HCT116 (cell line): Measurements from ENCODE around the gene CEP112. TPM values are rescaled to one million over a fixed set of nuclear protein-coding genes. Genes with fewer than 3 reads are reported as not detected.

Source experiments
- ATAC-seq: fragments of 200-7000 bp; cut with Tn5 transposase; 2 replicates; pipeline ENCODE4 v1.9.1; 2020; ENCODE audit warnings: mild to moderate bottlenecking, moderate library complexity
- BruUV-seq: library from RNA; stranded (reverse); fragments of 400-500 nt; replicated peaks from 2 replicates; lab custom pipeline; 2021; lab: Mats Ljungman, UMichigan
- CTCF ChIA-PET: fragments of 300-600 bp; sonication (Branson Sonifier 250); formaldehyde crosslinking; loops from one replicate; lab custom pipeline; 2021; ENCODE audit warnings: antibody characterized with exemption; lab: Charles Lee
- POLR2A ChIA-PET: fragments of 300-600, 350-600 bp; sonication (Branson Sonifier 250); formaldehyde crosslinking; loops from one replicate; lab custom pipeline; 2021; ENCODE audit warnings: antibody characterized with exemption; lab: Charles Lee
- RAD21 ChIA-PET, 2 experiments: fragments of 300-600 bp; sonication (Branson Sonifier 250); formaldehyde crosslinking; loops; one replicate each; lab custom pipeline; 2023; ENCODE audit warnings: low total read pairs in 2 of 2; ENCODE audit not compliant: uncharacterized antibody in 2 of 2, unreplicated experiment in 2 of 2, low non-redundant PET in 1 of 2; lab: Charles Lee
- DNase-seq: peaks from one replicate; pipeline ENCODE4 v3.0.0-alpha.2; 2010; ENCODE audit warnings: low read depth, low spot score
- H2AFZ ChIP-seq: fragments of 200-600 bp; shearing (Covaris generic), sonication (generic); 2 replicates; pipeline ENCODE4 v1.6.1; 2017; ENCODE audit warnings: low read depth, mixed run types, mixed read lengths, antibody characterized with exemption, low read length; ENCODE audit not compliant: poor library complexity, severe bottlenecking
- H3K27ac ChIP-seq: 2 replicates; pipeline ENCODE4 v1.5.1; 2012; ENCODE audit warnings: low read depth, low read length
- H3K27me3 ChIP-seq: fragments of 200-600 bp; sonication (generic); 2 replicates; pipeline ENCODE4 v1.6.1; 2016; ENCODE audit warnings: mixed run types, low read length, mixed read lengths; ENCODE audit not compliant: insufficient read depth
- H3K36me3 ChIP-seq, 2 experiments: fragments of 200-500 bp in 1 of 2; fragments of 200-600 bp in 1 of 2; sonication (Bioruptor generic) in 1 of 2; sonication (generic) in 1 of 2; 2 replicates each; pipeline versions ENCODE4 v1.5.1 to v1.6.1; 2014 to 2016; ENCODE audit warnings: low read length in 2 of 2, inconsistent platforms in 1 of 2, mixed read lengths in 1 of 2, mixed run types in 1 of 2; ENCODE audit not compliant: insufficient read depth in 2 of 2, control insufficient read depth in 1 of 2
- H3K4me1 ChIP-seq, 2 experiments: fragments of 200-600 bp in 1 of 2; sonication (generic) in 1 of 2; 2 replicates each; pipeline versions ENCODE4 v1.5.1 to v1.6.1; 2012 to 2017; ENCODE audit warnings: low read length in 2 of 2, inconsistent platforms in 1 of 2, mild to moderate bottlenecking in 1 of 2, mixed read lengths in 1 of 2, mixed run types in 1 of 2, moderate library complexity in 1 of 2; ENCODE audit not compliant: insufficient read depth in 2 of 2, control insufficient read depth in 1 of 2
- H3K4me2 ChIP-seq: fragments of 200-600 bp; sonication (generic); 2 replicates; pipeline ENCODE4 v1.6.1; 2017; ENCODE audit warnings: mixed run types, low read length, mixed read lengths
- H3K4me3 ChIP-seq, 2 experiments: fragments of 200-600 bp in 1 of 2; sonication (generic) in 1 of 2; replicated peaks in 1 of 2; 2 replicates each; pipeline ENCODE4 v1.5.1; 2011 to 2016; ENCODE audit warnings: low read length in 2 of 2, control low read depth in 1 of 2, low read depth in 1 of 2, mild to moderate bottlenecking in 1 of 2, mixed read lengths in 1 of 2, mixed run types in 1 of 2
- H3K79me2 ChIP-seq: fragments of 200-600 bp; sonication (generic); 2 replicates; pipeline ENCODE4 v1.6.1; 2017; ENCODE audit warnings: mild to moderate bottlenecking, mixed run types, low read length, moderate library complexity, mixed read lengths; ENCODE audit not compliant: insufficient read depth
- H3K9ac ChIP-seq: fragments of 200-600 bp; sonication (generic); 2 replicates; pipeline ENCODE4 v1.6.1; 2016; ENCODE audit warnings: low read length, mixed read lengths
- H3K9me2 ChIP-seq: fragments of 200-600 bp; sonication (generic), shearing (Covaris generic); 2 replicates; pipeline ENCODE4 v1.6.1; 2017; ENCODE audit warnings: mixed run types, mild to moderate bottlenecking, moderate library complexity; ENCODE audit not compliant: insufficient read depth
- H3K9me3 ChIP-seq, 2 experiments: fragments of 200-500 bp in 1 of 2; fragments of 200-600 bp in 1 of 2; sonication (Bioruptor generic) in 1 of 2; sonication (generic) in 1 of 2; 2 replicates each; pipeline ENCODE4 v1.6.1; 2014 to 2017; ENCODE audit warnings: low read length in 2 of 2, mixed read lengths in 2 of 2, inconsistent platforms in 1 of 2, low read depth in 1 of 2, mild to moderate bottlenecking in 1 of 2, mixed run types in 1 of 2, moderate library complexity in 1 of 2; ENCODE audit not compliant: control insufficient read depth in 1 of 2, insufficient read depth in 1 of 2
- H4K20me1 ChIP-seq: fragments of 200-600 bp; sonication (generic), shearing (Covaris generic); 2 replicates; pipeline ENCODE4 v1.6.1; 2017; ENCODE audit warnings: mixed run types, mild to moderate bottlenecking, moderate library complexity; ENCODE audit not compliant: insufficient read depth
- ATF3 ChIP-seq: IDR thresholded peaks from 2 replicates; pipeline ENCODE4 v1.6.1; 2012
- ELF1 ChIP-seq: IDR thresholded peaks from 2 replicates; pipeline ENCODE4 v1.6.1; 2012; ENCODE audit warnings: low read depth, borderline replicate concordance
- POLR2A ChIP-seq: IDR thresholded peaks from 2 replicates; pipeline ENCODE4 v1.7.0; 2011; ENCODE audit warnings: borderline replicate concordance; ENCODE audit not compliant: insufficient read depth, insufficient read length; ENCODE audit errors: extremely low read depth
- REST ChIP-seq: IDR thresholded peaks from 2 replicates; pipeline ENCODE4 v1.6.1; 2012; ENCODE audit warnings: low read depth
- SIN3A ChIP-seq: IDR thresholded peaks from 2 replicates; pipeline ENCODE4 v1.6.1; 2012; ENCODE audit warnings: low read depth
- SP1 ChIP-seq: IDR thresholded peaks from 2 replicates; pipeline ENCODE4 v1.6.1; 2012; ENCODE audit warnings: low read depth
- SRF ChIP-seq: IDR thresholded peaks from 2 replicates; pipeline ENCODE4 v1.6.1; 2012; ENCODE audit warnings: low read depth
- TCF7L2 ChIP-seq: IDR thresholded peaks from 2 replicates; pipeline ENCODE4 v1.7.0; 2011; ENCODE audit warnings: borderline replicate concordance, inconsistent platforms; ENCODE audit not compliant: insufficient read depth, insufficient read length; ENCODE audit errors: extremely low read depth
- YY1 ChIP-seq: IDR thresholded peaks from 2 replicates; pipeline ENCODE4 v1.6.1; 2011; ENCODE audit warnings: low read length, low read depth, moderate library complexity, mild to moderate bottlenecking; ENCODE audit not compliant: insufficient replicate concordance; ENCODE audit errors: extremely low read depth
- ZFX ChIP-seq: fragments of 450-650 bp; IDR thresholded peaks from 2 replicates; pipeline ENCODE4 v1.6.1; 2017
- intact Hi-C: fragments of 100-400 bp; cut with micrococcal nuclease; formaldehyde crosslinking; loops from 2 replicates; pipeline ENCODE4 v1.10.0; 2022
- total RNA-seq: library from RNA; stranded (reverse); gene quantifications from one replicate; pipeline ENCODE4 v1.2.1, GENCODE V29; 2021; ENCODE audit not compliant: unreplicated experiment

The CEP112 gene
- total RNA-seq, 1 experiment from 2014 or later, result 10.9 TPM

GRCh38 chr17:65633988-65634387, 557.9 kb downstream of the CEP112 start:
- Histone ChIP-seq H3K4me2 (no peak overlapping the region), H3K4me1 (peaks cover 5 to 13% of the 10 kb centered on the region in 2 experiments; a peak in 3 of 4 replicates), H3K4me3 (no peak overlapping the region), H3K27ac (no peak overlapping the region), H3K79me2 (no peaks in the 10 kb centered on the region), H3K9me3 (no peaks in the 10 kb centered on the region), H4K20me1 (no peaks in the 10 kb centered on the region), H3K36me3 (no peaks in the 10 kb centered on the region), H2AFZ (no peak overlapping the region), H3K9ac (no peak overlapping the region), H3K9me2 (no peaks in the 10 kb centered on the region), H3K27me3 (no peaks in the 10 kb centered on the region)
- intact Hi-C loops, result no loop called here
- no TSS peak for BruUV-seq
- POLR2A ChIA-PET, result no interaction called here
- RAD21 ChIA-PET, result no interaction called here
- no peak for ATAC-seq
- CTCF ChIA-PET, result no interaction called here
- no peak for TF ChIP-seq SIN3A
- TF ChIP-seq POLR2A, result no peak
- no peak for TF ChIP-seq REST
- TF ChIP-seq YY1, result no peak
- no peak for TF ChIP-seq ELF1
- TF ChIP-seq SP1, result no peak
- TF ChIP-seq TCF7L2, result no peak
- TF ChIP-seq SRF, result no peak
- no peak for TF ChIP-seq ZFX
- no peak for TF ChIP-seq ATF3
- TF ChIP-seq, all 23 proteins: peak for 0
- no peak for DNase-seq
